Left forelimb (tissue), 1 donor: Measurements from ENCODE around the gene OR52B6.
"Not testable (repeated sequence)": the region's sequence is repeated elsewhere in the genome, so short reads cannot be mapped to it uniquely, and the experiment has no call there.

Source experiments
- DNase-seq: peaks from one replicate; pipeline ENCODE4 v3.0.0-alpha.2; 2018; ENCODE audit warnings: low spot score

The OR52B6 gene, protein sequence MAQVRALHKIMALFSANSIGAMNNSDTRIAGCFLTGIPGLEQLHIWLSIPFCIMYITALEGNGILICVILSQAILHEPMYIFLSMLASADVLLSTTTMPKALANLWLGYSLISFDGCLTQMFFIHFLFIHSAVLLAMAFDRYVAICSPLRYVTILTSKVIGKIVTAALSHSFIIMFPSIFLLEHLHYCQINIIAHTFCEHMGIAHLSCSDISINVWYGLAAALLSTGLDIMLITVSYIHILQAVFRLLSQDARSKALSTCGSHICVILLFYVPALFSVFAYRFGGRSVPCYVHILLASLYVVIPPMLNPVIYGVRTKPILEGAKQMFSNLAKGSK

DNA sequence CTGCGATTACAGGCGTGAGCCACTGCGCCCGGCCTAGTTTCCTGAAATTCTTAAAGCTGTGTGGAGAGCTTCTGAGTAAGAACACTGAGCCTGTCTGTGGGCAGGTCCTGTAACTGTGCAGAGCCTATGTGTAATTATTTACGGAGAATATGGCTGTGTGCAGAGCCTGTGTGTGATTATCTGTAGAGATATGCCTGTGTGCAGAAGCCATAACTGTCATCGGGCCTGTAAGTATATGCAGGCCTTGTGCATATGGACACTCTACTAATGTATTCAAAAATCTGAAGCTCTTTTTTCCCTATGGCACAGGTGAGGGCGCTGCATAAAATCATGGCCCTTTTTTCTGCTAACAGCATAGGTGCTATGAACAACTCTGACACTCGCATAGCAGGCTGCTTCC is at the start of gene OR52B6:
Gene OR52B6, plus strand, starts transcription at position 301 of the 400 bp plus-strand sequence. Its CDS starts 0 bp downstream, at position 301.
- DNase-seq = no peak

DNA sequence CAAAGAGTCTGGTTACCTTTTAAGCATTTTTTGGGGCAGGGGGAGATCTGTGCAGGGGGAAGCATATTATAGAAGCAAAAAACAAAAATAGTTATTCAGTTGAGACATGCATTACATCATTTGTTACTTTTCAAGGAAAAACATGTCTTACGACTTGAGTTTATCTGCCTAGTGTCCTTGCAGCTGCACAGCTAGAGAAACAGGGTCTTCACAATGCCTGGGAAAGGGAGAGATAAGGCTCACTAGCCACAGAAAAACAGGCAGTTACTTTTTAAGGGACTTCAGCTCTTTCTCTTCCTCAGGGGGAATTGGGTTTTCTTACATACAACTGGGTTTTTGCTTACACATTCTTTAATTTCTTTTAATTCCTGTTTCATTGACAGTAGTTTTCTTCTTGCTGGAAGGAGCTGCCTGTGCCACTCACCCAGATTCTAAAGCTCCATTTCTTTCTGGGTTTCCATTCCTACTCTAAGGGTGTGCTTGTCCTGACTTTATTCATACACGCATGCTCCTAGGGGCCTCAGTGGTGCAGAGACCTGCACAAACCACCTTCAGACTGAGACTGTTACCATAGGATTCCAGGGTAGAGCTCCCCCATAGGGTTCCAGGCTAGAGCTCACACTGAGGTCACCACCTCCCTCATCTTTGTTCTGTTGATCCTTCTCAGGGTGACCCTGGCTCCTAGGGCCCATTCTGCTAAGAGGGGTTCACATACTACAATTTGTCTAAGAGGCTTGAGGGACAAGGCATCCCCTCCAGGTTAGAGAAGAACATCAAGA is 49.4 kb upstream of the OR52B6 start:
- no peak for DNase-seq

DNA sequence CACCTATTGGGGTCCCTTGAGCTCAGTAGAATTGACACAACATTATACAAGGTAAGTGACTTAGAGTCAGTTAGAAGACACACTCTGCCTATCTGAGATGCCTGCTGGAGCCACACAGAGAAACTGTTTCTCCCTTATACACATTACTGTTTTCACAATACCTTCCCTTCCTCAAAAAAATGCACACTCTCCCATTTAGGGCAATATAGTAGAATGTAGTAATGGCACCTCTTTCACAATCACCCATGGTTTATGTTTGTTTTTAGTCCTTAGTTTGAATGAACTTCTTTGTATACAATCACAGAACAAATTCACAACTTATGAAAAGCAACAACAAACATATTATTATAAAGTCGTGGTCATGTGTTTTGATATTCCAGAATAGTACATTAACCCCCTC is 46.6 kb upstream of the OR52B6 start:
- DNase-seq = no peak

DNA sequence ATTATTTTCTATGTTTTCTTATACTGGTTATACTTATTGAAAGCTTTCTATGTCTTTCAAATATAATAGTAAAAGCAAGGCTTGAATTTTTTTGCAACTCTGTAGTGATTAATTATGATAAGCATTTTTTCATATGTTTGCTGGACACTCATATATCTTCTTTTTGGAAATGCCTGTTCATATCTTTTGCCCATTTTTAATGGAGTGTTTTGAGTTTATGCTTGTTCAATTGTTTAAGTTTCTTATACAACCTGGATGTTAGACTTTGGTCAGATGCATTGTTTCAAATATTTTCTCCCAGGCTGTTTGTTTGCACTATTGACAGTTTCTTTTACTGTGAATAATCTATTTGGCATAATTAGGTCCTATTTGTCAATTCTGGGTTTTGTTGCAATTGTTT is 44.2 kb upstream of the OR52B6 start:
- no peak for DNase-seq

DNA sequence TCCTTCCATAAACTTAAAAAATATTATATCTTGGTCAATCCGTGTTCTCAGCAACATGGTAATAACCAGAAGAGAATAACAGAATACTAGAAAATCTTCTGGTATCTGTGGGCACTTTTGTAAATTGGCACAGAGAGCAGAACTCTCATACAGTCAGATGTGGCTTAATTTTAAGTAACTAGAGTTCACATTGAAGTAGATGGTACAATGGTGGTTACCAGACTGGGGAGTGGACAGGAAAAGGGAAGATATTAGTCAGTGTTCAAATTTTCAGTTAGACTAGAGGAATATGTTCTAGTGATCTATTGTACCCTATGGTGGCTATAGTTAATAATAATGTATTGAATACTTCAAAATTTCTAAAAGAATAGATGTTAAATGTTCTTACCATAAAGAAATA is 39.2 kb upstream of the OR52B6 start:
- no peak for DNase-seq

DNA sequence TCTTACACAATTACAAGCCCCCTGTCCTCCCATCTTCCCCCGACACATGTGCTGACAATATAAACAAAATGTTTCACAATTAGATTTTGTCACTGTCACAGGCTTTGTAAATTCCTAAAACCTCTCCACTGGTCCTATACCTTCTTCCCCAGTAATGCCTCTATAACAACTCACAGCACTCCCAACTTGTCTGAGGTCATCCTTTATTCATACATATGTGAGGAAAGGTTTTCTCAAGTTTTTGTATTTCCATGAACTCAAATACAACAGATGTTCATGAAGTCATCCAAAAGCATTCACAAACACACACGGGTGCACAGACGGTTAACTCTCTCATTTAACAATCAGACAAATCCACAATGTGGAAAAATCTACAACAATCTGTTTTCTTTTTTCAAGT is 34.2 kb upstream of the OR52B6 start:
- DNase-seq = no peak

DNA sequence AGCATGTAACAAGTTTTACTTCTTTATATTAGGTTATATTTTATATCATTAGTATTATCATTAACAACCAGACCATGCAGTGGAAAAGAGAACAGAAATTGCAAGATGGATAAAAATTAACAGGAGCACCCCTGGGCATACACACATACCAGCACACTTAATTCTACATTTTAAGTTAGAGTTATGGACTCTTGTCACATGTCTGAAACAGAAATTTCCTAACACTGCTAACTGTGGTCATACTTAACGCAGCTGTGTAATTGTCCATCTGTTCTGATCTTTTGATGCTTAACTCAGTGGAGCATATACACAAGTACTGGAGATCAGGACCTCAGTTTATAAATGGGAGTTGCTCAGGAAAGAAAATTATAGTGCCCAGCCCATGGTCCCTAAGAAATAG is 32.7 kb upstream of the OR52B6 start:
- no peak for DNase-seq

DNA sequence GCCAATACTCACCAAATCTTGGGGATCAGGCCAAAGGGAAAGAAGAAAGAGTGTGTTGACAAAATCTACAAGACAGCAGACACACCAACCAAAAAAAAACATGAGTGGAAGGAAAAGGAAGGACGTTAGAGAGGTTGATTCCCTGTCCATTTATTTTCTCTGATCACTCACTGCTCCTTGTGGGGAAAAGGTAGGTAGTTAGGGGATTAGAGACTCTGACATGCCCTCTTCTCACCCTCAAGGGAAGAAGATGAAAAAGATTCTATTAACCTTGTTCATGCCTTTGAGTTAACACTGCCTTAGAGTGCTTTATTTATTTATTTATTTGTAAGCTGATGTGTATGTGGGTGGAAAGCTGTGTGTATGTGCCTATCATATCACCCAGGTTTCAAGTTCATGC is 32.2 kb upstream of the OR52B6 start, which contains the start of gene OR52H1:
Gene OR52H1, minus strand, starts transcription at position 101 of the 400 bp plus-strand sequence. CDS start 3,035 bp downstream, outside the sequence.
- no peak for DNase-seq

DNA sequence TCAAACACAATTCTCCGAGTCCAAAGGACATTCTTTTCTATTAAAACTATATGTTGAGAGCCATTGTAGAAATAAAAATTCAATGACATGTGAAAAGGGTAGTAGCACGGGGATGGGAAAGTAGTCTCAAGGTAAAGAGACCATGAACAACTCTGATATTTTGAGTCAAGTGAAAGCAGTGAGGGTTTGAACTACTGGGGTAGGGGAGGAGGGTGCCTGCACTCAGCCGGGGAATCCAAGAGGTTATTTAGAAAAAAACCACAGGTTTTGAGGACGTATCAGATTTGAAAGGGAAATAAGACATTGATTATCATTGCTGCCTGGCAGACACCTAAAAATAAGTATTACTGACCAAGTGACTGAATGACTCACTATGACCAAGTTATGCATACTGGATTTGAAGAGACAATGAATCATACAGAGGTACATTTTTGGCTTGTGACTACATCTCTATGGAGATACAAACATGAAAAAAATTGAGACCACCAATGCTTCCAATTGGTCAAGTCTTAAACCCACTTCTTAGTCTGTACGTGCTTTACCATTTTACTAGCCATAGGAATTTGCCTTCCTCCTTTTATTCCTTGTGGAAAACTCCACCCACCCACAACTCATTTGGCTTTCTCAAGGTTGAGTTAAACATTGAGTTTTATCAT is 30.1 kb upstream of the OR52B6 start:
- DNase-seq = no peak

DNA sequence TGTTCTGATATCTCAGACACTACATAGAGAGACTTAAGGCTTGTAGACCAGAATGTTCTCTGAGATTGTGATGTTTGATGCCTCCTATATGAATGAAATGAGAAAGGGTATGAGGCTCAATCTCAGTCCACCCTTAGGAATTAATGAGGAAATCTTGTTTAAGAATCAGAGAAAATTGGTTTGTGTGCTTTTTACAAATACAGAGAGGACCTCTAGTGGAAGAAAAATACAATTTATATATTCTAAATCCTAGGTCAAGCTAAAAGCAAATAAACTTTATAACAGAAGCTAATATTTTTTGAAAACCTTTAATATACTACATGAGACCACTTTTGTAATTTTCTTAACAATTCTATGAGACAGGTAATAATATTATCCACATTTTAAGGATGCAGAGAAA is 27.3 kb upstream of the OR52B6 start:
- no peak for DNase-seq

DNA sequence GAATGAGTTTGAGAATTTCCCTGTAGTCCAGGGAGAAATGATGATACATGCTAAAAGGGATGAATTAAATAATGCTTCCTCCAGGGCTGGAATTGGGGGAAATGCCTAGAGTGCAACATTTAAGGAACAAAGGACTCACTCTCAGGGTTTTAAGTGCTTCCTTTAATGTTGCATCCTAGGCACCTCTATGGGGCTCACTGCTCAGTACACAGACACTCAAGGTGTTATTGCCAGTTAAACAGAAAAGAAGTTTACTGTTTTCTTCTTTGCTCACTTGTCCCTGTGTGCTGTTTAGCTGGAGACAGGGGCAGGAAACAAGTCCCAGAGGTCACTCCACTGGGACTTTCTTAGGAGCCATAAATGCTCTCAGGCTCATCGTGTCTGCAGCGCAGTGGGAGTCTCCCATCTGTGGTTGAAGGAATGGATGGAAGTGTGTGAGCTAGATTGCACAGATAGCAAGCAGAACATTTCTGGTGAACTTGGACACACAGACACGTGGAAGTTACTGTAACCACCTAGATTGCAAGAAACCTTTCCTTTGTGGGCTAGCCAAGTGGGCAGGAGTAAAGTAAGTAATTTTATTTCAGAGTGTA is 24.0 kb upstream of the OR52B6 start:
- no peak for DNase-seq

DNA sequence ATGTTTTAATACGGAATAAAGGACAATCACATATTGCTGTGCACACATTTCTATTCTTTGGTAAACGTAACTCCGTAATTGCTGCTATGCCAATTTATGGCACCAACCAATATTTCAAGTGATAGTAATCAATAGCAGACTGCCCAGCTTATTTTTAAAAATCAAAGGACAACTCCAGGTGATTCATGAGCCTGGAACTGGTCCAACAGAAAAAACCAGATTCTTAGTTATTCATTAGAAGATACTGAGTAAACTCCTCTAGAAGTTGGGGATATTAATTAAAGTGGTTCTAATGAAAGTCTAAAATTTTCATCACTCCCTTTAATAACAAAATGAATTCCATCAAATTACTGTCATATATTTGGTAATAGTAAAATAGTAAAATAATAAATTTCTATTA is 22.9 kb upstream of the OR52B6 start:
- DNase-seq = no peak

DNA sequence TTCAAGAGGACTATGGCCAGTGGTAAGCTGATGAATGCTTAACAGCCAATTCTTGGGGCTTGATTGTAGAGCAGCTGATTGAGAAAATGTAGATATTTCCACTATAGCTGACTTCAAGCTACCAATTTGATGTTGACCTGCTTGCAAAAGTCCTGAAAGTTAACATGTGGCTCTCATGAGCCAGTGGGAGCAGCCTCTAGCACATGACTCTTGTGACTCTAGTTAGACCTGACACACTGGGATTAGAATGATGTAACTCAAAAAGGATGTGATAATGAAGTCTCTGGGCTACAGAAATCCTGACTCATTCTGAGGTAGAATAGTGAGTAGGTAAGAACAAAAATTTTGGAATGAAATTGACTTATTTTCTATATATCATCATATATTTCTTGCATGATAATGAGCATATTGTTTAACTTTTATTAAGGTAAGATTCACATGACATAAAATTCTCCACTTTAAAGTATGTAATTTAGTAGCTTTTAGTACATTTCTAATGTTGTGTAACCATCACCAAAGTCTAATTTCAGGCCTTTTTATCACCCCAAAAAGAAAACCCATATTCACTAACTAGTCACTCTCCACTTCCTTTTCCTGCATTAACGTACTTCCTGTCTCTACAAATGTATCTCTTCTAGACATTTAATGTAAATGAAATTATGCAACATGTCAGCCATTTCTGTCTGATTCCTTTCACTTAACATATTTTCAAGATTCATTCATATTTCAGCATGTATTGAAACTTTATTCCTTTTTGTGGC is 16.2 kb upstream of the OR52B6 start:
- no peak for DNase-seq

DNA sequence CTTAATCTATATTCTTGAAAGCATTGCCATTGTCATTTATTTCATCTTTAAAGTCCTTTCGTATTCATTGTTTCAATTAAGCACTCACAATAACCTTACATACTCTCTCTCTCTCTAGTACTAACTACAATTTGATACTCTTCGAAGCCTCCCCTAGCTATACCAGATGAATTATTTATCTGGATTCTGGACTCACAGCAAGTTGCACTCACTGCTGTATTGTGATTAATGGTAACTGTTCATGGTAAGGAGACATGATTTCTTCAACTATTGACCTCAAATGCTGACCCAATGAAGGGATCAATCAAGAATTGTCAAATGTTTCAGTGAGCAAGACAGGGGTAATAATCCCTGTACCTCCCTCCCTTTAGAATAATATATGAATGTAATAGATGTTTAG is 6.0 kb upstream of the OR52B6 start:
- no peak for DNase-seq

DNA sequence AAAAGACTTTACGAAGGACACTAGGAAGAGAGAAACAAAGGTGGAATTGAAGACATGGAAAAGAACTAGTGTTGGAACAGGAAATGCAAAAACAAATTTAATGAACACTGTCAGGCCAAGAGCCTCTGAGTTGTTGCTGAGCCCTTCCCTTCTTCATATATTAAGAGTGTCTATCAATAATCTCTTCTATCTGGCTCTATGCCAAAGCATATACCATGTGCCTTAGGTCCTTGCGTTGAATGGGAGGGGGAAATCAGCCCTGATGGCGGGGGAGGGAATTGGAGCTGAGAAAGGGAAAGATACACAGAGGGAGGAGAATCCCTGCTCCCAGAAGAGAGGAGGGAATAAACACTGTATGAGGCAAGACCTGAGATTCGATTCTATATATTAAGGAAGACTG is 5.5 kb upstream of the OR52B6 start:
- DNase-seq = no peak

DNA sequence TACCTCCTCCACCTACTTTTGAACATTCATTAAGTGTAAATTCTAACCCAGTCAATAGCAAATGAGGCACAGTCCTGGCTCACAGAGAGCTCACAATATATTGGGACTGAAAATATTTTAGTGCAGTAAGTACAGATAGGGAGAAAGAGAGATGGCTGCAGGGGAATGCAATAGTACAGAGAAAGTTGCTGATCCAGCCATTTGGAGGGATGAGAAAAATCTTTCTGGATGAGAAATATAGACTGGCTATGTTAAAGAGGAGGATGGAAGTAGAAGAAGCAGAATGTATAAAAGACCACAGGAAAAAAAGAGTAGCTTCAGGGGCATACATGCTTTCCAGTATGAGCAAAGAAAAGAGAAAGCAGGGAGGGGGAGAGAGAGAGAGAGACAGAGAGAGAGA is 3.6 kb upstream of the OR52B6 start:
- no peak for DNase-seq

DNA sequence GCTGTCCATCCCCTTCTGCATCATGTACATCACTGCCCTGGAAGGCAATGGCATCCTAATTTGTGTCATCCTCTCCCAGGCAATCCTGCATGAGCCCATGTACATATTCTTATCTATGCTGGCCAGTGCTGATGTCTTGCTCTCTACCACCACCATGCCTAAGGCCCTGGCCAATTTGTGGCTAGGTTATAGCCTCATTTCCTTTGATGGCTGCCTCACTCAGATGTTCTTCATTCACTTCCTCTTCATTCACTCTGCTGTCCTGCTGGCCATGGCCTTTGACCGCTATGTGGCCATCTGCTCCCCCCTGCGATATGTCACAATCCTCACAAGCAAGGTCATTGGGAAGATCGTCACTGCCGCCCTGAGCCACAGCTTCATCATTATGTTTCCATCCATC is 337 bp downstream of the OR52B6 start:
- DNase-seq = no peak

DNA sequence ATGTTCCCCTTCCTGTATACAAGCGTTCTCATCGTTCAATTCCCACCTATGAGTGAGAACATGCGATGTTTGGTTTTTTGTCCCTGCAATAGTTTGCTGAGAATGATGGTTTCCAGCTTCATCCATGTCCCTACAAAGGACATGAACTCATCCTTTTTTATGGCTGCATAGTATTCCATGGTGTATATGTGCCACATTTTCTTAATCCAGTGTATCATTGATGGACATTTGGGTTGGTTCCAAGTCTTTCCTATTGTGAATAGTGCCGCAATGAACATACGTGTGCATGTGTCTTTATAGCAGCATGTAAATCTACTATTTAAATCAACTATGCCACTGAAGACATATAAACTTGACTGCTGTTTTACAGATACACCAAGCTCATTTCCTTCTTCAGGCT is 3.8 kb downstream of the OR52B6 start:
- not testable (repeated sequence) for DNase-seq

DNA sequence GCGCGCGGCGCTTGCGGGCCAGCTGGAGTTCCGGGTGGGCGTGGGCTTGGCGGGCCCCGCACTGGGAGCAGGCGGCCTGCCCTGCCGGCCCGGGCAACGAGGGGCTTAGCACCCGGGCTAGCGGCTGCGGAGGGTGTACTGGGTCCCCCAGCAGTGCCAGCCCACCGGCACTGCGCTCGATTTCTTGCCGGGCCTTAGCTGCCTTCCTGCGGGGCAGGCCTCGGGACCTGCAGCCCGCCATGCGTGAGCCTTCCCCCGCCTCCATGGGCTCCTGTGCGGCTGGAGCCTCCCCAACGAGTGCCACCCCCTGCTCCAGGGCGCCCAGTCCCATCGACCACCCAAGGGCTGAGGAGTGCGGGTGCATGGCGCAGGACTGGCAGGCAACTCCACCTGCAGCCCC is 9.2 kb downstream of the OR52B6 start:
- not testable (repeated sequence) for DNase-seq

DNA sequence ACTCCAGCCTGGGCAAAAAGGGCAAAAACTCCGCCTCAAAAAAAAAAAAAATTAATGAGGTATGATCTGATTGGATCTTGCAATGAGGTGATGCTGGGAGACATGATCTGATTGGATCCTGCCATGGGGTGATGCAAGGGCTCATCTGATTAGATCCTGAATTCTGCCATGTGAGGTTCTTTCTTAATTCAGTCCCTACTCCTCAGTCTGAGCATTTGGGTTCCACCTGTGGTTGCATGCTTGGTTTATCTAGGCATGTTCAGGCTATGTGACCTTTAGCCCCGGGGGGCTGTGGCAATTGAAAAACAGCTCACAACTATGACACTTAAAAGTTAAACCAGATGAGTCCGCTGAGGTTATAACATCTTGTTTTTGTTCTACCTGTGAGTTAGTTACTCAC is 10.9 kb downstream of the OR52B6 start:
- DNase-seq = no peak

DNA sequence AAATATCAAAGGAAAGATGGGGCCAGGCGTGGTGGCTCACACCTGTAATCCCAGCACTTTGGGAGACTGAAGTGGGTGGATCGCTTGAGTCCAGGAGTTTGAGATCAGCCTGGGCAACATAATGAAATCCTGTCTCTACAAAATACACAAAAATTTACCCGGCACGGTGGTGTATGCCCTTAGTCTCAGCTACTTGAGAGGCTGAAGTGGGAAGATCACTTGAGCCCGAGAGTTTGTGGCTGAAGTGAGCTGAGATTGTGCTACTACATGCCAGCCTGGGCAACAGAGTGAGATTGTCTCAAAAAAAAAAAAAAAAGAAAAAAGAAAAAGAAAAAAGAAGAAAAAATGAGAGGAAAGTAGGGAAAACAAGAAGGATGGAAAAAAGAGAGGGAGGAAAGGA is 11.9 kb downstream of the OR52B6 start:
- DNase-seq = no peak

DNA sequence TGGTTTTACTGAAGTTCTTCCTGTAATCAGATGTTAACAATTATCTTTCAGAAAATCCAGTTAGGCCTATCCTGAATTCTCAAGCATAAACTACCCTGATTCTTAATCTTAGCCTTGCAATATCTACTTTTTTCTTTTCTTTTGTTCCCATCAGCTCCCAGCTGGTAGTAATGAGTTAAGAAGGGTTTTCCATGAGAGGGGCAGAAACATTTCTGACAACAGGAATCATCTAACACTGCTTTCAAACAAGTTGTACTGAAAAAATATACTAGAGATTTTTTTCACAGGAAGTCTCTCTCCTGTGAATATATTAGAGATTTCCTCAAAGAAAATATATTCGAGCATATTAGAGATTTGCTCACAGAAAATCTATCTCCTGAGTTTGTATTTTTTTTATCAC is 12.5 kb downstream of the OR52B6 start:
- DNase-seq = no peak
